Gastroesophageal sphincter (tissue), 3 donors: ENCODE data around the gene MCM10.

Source experiments
- POLR2A ChIP-seq, 2 donors: fragments of 450-650 bp; IDR thresholded peaks; one replicate each; pipeline ENCODE4 v1.6.1; 2017; ENCODE audit warnings: antibody characterized with exemption in 2 of 2, mild to moderate bottlenecking in 2 of 2, moderate library complexity in 1 of 2
- POLR2AphosphoS5 ChIP-seq: sonication (generic); formaldehyde crosslinking; IDR thresholded peaks from one replicate; pipeline ENCODE4 v1.6.1; 2017; ENCODE audit warnings: antibody characterized with exemption
- TF ChIP-seq, protein P1 (sequence below), 4 experiments: fragments of 200-600 bp in 2 of 4; fragments of 450-650 bp in 2 of 4; sonication (generic) in 1 of 4; IDR thresholded peaks; one replicate each; pipeline ENCODE4 v1.5.1; 2017 to 2019; ENCODE audit warnings: antibody characterized with exemption in 4 of 4, mild to moderate bottlenecking in 2 of 4, moderate library complexity in 2 of 4

DNA sequence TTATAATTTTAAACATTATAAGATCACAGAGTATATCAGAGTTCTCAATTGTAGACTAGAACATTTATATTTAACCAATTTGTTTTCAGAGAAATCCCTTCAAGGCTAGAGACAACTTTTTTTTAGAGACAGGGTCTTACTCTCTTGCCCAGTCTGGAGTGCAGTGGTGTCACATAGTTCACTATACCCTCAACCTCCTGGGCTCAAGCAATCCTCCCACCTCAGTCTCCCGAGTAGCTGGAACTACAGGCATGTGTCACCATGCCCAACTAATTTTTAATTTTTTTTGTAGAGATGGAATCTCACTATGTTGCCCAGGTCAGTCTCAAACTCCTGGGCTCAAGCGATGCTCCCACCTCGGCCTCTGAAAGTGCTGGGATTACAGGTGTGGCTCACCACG, 57.5 kb downstream of the MCM10 start:
- TF ChIP-seq, protein P1, sequence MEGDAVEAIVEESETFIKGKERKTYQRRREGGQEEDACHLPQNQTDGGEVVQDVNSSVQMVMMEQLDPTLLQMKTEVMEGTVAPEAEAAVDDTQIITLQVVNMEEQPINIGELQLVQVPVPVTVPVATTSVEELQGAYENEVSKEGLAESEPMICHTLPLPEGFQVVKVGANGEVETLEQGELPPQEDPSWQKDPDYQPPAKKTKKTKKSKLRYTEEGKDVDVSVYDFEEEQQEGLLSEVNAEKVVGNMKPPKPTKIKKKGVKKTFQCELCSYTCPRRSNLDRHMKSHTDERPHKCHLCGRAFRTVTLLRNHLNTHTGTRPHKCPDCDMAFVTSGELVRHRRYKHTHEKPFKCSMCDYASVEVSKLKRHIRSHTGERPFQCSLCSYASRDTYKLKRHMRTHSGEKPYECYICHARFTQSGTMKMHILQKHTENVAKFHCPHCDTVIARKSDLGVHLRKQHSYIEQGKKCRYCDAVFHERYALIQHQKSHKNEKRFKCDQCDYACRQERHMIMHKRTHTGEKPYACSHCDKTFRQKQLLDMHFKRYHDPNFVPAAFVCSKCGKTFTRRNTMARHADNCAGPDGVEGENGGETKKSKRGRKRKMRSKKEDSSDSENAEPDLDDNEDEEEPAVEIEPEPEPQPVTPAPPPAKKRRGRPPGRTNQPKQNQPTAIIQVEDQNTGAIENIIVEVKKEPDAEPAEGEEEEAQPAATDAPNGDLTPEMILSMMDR (IDR thresholded peaks at IDR 0.05), result no peak
- TF ChIP-seq POLR2A (IDR thresholded peaks at IDR 0.05) (no peak), POLR2AphosphoS5 (no peak)
